GM10266 (cell line): Measurements from ENCODE around the gene CACNA2D3.

ENCODE experiments used
- DNase-seq: peaks from one replicate; pipeline ENCODE4 v3.0.0; 2012; ENCODE audit errors: extremely low spot score
- TF ChIP-seq, protein P1 (sequence below): IDR thresholded peaks from 2 replicates; pipeline ENCODE4 v1.5.1; 2012; ENCODE audit warnings: mild to moderate bottlenecking, low read depth; ENCODE audit not compliant: control insufficient read depth, insufficient read depth; ENCODE audit errors: missing control alignments

The CACNA2D3 gene

DNA sequence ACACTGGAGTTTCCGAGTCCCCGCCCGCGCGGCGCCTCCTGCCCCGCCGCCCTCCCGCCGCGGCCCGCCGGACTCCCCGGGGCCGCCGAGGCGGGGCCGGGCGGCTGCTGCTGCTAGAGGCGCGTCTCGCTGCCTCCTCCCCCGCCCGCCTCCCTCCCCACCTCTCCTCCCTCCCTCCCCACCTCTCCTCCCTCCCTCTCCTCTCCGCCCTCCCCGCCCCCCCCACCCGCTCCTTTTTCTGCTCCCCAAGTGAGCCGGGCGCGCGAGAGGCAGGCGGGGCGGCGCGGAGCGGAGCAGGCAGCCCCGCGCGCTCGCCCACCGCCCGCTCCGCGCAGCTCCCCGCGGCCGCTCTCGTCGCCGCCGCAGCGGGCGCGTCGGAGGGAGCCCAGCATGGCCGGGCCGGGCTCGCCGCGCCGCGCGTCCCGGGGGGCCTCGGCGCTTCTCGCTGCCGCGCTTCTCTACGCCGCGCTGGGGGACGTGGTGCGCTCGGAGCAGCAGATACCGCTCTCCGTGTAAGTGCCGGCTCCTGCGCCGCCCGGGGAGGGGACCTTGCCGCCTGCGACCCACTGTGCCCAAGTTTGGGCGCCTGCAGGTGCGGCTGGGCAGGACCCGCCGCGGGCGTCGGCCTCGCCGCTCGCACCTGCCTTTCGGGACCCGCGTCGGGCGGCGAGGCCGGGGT is at the start of gene CACNA2D3:
Gene CACNA2D3, plus strand, starts transcription at position 229 of the 679 bp plus-strand sequence.
- peak; percentile 57 for DNase-seq
- TF ChIP-seq, protein P1, sequence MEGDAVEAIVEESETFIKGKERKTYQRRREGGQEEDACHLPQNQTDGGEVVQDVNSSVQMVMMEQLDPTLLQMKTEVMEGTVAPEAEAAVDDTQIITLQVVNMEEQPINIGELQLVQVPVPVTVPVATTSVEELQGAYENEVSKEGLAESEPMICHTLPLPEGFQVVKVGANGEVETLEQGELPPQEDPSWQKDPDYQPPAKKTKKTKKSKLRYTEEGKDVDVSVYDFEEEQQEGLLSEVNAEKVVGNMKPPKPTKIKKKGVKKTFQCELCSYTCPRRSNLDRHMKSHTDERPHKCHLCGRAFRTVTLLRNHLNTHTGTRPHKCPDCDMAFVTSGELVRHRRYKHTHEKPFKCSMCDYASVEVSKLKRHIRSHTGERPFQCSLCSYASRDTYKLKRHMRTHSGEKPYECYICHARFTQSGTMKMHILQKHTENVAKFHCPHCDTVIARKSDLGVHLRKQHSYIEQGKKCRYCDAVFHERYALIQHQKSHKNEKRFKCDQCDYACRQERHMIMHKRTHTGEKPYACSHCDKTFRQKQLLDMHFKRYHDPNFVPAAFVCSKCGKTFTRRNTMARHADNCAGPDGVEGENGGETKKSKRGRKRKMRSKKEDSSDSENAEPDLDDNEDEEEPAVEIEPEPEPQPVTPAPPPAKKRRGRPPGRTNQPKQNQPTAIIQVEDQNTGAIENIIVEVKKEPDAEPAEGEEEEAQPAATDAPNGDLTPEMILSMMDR = no peak

DNA sequence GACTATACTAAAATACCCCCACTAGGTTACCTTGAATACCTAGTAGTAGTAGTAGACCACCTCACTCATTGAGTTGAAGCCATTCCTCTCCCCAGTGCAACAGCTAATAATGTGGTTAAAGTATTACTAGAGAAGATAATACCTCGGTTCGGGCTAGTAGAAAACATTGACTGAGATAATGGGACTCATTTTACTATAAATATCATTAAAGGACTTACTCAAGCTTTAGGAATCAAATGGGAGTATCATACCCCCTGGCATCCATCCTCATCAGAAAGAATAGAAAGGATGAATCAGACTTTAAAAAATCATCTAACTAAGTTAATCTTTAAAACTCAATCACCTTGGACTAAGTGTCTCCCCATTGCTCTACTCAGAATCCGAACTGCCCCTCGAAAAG is 49.0 kb upstream of the CACNA2D3 start:
- DNase-seq = no peak
- TF ChIP-seq, protein P1 = no peak

DNA sequence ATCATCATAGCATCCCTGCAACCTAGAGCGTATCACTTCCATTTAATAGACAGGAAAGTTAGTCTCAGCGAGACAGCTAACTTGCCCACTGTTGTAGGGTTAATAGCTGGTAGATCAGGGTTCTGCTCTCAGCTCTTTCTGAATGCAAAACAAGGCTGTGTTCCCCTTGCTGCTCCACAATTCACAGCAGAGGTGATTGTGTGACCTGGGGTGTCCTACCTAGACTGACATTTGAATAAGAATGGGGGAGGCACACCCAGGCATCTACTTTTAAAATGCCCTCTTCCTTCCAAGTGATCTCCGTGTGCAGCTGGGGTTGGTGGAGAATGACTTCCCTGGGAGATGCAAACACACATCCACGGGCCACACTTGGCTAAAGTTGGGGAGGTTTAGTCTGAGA is 43.0 kb upstream of the CACNA2D3 start:
- TF ChIP-seq, protein P1 = no peak
- DNase-seq = no peak

DNA sequence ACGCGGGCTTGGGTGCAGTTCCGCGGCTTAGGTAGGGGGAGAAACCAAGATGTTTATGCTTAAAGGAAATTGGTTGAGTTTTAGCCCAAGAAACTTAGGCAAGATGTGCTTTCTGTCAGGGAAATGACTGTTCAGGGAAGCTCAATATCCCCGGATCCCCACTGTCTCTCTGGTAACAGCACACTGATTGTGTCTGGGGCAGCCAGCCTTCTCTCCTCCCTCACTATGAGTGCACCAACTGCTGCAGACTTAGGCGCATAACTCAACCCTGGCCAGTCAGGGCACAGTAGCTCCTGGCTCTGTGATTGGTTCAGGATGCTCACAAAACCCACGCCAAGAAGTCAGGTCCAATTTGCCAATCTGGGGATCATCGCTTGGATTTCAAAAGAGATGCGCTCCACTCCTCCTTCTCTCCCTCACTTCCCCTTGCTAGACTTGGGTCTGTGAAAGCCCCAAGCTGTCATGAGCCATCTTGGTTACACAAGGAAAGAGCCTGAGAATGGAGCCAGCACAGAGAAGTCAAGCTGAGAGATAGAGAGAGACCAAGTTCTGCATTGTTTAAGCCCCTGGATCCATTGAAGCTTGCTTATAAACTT is 42.5 kb upstream of the CACNA2D3 start:
- DNase-seq = no peak
- TF ChIP-seq, protein P1 = no peak

DNA sequence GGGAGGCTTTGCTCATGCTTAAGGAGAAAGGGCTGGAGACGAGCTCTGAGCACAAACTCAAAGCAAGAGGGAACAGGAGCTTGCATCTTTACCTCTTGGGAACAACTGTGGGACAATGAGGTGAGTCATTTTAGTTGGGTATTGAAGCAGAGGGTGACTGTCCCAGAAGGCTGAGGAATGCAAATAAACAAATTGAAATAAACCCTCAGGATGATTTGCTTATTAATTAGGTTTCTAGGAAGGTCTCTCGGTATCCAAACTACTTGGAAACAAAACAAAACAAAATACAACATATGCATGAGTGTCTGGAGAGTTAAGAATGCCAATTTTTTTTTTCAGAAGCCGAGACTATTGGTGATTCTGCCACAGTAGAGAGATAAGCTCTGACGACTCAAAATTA is 38.4 kb upstream of the CACNA2D3 start:
- TF ChIP-seq, protein P1 = no peak
- no peak for DNase-seq

DNA sequence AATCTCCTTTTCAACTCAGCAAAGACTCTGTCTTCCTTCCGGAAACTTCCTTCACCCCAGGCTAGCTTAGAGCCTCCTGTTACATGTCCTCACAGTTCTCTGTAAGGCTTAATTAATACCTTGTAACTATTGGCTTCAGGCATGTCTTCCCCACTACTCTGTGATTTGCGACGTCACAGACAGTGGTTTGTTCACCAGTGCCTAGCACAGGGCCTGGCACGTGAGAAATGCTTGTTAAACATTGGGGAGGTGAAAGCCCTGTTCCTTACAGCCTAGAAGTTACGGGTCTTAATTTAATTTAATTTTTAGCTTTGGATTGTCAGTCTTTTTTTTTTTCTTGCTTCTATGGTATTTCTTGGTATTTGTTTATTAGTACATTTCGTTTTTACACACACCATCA is 36.4 kb upstream of the CACNA2D3 start:
- TF ChIP-seq, protein P1 = no peak
- DNase-seq = no peak
